ENCODE data around the gene MARVELD2.
"Not testable (repeated sequence)": the region's sequence is repeated elsewhere in the genome, so short reads cannot be mapped to it uniquely, and the experiment has no call there.

DNA sequence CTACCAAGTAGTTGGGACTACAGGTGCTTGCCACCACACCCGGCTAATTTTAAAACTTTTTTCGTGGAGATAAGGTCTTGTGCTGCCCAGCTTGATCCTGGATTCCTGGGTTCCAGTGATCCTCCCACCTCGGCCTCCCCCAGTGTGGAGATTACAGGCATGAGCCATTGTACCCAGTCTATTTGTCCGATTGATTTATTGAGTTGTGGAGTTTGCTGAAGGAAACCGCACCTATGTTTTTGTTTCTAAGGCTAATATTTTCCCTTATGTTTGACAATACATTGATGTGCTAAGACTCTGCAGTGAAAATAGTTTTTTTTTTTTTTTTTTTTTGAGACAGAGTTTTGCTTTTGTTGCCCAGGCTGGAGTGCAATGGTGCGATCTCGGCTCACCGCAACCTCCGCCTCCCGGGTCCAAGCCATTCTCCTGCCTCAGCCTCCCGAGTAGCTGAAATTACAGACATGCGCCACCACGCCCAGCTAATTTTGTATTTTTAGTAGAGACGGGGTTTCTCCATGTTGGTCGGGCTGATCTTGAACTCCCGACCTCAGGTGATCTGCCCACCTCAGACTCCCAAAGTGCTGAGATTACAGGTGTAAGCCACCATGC lies 57.7 kb downstream of the MARVELD2 start:
- TF ChIP-seq, protein P1, sequence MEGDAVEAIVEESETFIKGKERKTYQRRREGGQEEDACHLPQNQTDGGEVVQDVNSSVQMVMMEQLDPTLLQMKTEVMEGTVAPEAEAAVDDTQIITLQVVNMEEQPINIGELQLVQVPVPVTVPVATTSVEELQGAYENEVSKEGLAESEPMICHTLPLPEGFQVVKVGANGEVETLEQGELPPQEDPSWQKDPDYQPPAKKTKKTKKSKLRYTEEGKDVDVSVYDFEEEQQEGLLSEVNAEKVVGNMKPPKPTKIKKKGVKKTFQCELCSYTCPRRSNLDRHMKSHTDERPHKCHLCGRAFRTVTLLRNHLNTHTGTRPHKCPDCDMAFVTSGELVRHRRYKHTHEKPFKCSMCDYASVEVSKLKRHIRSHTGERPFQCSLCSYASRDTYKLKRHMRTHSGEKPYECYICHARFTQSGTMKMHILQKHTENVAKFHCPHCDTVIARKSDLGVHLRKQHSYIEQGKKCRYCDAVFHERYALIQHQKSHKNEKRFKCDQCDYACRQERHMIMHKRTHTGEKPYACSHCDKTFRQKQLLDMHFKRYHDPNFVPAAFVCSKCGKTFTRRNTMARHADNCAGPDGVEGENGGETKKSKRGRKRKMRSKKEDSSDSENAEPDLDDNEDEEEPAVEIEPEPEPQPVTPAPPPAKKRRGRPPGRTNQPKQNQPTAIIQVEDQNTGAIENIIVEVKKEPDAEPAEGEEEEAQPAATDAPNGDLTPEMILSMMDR (conservative IDR thresholded peaks at IDR 0.05): not testable (repeated sequence)
- TF ChIP-seq ZFX (IDR thresholded peaks at IDR 0.05): not testable (repeated sequence)
